NCI-H460 (cell line): ENCODE measurements around the gene GJD3. TPM values are rescaled to one million over a fixed set of nuclear protein-coding genes. Genes with fewer than 3 reads are reported as not detected.

Source experiments
- DNase-seq: peaks from one replicate; pipeline ENCODE4 v3.0.0-alpha.2; 2016; ENCODE audit warnings: low read depth; ENCODE audit errors: extremely low read depth
- total RNA-seq: library from RNA; depleted of rRNA; stranded (reverse); fragments of >200 nt; shearing (Covaris generic); gene quantifications from 2 replicates; pipeline ENCODE4 v1.2.3, GENCODE V29; 2014

GJD3 gene
- total RNA-seq, 1 experiment from 2014 or later, result not detected

DNA sequence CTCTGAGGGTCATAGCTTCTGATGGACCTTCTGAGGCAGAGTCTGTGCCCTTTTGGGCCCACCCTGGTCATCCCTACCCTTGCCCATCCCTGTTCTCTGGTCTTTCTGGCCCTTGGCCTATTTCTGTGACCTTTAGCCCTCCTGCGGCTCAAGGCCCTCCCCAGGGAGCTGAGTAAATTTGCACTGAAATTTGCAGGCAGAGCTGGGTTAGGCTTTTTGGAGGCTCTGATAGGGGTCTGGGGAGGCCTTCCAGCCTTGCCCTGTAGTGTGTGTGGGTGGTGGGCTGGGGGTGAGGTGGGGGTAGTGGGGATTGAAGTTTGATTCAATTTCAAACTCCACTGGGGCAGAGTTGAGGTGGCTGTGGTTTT, 37.7 kb downstream of the GJD3 start:
- no peak for DNase-seq

DNA sequence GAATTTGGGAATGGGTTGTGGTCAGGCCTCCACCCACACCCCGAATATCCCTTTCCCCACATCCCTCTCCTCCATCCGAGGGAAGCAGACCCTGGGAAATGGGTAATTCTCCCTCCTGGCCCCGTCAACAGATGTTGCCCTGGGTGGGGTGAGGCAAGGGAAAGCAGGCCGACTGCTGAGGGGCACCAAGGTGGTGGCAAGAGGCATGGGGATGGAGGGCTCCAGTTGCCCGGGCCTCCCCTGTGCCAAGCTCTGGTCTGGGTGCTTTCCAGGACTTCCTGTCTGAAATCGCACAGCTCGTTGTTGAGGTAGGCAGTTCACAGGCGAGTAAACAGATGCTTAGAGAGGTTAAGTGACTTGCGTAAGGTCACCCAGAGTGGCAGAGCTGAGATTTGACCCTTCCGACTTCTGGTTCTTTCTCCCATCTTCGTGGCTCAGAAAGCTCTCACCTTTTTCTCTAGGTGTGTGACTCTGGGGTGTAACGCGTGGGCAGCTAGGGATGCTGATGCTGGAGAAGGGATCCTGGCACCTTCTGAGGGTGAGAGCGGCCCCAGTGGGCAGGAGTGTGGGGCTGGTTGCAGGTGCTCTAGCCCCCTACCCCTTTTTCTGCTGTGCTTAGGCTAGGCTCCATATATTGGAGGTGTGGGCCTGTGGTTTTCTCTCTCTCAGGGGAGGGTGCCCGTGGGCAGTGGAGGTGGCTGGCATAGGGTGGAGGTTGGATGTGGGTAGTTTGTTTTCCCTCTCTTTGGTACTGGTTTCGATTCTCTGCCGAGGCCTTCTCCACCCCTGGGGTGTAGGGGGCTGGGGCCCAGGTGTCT, 38.3 kb downstream of the GJD3 start:
- no peak for DNase-seq

DNA sequence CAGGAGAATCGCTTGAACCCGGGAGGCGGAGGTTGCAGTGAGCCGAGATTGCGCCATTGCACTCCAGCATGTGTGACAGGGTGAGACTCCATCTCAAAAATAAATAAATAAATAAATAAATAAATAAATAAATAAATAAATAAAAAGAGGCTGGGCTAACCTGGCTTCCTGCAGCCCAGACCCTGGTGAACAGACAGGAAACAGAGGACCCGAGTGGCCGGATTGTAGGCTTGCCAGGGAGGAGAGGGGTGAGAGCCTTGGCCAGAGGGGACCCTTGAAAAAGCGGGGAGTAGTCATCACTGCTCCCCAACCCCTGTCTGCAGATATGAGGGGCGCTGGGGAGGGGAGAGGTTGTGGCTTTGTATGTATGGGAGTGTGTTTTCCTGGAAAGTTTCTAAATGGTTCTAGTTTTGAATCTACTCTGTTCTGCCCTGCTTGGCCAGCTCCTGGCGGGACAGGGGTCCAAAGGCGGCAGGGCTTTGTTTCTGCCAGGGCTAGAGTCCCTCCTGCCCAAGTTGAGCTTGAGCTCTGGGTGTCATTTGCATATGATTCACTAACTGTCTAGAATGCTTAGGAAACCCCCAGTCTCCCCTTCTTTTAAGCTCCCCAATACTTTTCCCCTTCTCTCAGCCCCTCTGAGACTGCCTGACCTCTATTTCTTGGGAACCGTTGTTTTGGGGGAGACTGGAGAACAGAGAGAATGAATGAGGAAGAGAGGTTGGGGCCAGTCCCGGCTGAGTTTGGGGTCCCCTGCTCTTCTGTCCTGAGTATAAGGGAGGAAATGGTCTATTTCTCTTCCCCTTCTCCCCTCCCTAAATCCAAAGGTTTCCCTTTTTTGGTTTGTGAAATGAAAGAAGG, 39.2 kb downstream of the GJD3 start:
- DNase-seq, result no peak

DNA sequence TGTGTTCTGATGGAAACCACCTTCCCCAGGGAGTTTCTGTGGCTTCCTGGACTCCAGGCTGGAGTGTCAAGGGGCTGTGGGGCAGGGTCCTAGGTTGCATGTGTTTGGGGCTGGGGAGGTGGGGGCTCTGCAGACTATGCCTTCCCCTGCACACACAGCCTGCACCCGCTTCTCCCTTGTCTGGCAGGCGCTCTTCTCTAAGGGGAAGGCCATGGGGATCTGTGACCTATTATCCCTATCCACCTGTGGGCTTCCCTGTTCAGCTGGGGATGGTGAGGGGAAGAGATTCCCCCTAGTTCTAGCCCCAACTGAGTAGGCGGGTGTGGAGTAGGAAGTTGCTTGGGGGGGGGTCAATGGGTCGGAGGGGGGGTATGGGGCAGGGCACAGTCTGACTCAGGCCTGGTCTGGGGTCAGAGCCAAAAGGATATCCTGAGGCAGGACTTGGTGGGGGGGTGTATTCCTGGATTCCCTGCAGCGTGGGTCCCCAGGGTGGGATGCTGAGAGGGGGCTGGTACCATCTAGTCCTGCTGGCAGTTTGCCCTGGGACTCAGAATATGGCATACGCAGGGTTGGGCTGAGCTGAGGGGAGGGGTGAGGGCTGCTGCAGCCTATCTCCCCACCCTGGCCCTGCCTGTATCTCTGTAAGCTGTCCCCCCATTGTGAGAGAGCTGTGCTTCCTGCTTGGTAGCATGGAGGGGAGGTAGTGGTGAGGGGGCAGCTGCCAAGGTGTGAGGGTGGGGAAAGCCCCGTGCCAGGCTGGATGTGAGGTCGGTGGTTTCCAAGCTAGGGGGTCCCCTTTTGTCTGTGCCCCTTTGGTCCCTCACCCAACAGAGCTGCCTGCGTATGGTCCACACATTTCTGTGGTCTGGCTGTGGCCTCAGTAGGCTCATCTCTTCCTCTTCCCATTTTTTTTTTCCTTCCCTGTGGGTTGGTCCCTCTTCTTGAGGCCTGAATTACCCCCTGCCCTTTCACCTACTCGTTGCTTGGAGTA, 40.9 kb downstream of the GJD3 start:
- no peak for DNase-seq

DNA sequence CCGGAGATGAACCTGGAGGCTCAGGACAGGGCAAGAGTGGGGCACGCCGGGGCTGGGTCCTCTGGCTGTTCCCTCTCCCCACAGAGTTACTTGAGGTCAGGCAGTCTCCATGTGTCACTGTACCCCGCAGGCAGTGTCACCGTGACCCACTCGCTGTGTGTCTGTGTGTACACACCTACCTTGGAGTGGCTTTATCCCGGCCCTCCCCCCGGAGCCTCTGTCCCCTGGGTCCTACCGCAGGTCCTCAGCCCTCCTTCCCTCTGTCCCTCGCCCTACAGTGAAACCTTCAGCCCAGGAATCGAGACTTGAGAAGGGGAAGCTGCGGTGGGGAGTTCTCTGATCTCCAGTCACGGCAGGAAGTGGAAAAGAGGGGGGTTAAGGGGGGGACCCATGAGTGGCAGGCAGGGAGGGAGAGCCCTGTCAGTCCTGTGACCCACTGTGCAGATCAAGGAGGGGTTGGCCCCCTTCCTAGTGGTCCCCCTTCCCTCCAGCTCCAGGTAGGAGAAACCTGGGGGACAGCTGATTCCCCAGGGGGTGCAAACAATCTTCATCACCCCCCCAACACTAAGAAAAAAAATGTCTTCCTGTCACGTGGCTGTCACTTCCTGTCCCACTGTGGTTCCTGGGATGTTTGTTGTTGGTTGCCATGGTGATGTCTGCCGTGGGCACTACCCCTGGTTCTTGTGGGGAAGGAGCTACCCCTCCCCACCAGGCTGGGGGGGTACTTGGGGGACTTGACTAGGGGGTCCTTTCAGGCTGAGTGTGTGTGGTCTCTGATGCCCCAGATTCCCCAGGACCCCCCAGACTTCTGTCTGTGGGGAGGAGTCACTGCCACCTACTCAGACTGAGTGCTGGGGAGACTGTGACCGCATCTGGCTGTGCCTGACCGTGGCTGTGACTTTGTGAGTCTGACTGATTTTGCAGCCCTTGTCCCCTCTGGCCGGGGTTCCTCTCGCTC, 41.9 kb downstream of the GJD3 start:
- no peak for DNase-seq

DNA sequence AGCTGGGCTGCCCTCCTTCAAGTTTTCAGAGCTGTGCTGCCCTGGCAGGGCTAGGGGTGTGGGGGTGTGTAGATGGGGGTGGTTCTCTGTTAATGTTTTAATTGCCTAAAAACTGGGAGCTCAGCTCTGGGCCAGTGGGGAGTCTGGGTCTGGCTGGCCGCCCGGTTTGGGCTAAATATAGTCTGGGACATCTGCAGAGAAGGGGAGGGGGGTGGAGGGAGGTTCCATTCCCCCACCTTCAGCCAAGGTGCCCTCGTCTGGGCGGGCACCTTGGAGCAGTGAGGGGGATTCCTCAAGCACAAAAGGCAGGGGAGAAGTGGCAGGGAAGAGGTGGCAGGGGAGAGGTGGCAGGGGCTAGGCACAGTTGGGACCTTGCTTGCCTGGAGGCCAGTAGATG, 42.6 kb downstream of the GJD3 start:
- DNase-seq, result no peak

DNA sequence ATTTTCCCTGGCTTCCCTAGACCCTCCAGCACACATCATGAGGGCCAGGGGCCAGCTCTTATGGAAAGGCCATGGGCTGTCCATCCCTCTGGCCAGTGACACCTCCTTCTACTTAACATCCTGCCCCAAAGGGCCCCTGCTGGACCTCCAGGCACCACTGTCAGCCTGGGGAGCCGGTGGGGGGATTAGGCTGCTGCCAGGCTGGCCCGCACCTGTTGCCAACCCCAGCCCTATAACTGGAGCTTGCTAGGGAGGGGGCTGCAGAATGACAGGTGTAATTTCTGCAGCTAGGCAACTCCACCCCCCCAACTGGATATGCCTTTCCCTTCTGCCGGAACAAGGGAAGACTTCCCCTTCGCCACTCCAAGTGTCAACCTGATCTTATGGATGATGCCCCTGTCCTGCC, 43.0 kb downstream of the GJD3 start:
- no peak for DNase-seq

DNA sequence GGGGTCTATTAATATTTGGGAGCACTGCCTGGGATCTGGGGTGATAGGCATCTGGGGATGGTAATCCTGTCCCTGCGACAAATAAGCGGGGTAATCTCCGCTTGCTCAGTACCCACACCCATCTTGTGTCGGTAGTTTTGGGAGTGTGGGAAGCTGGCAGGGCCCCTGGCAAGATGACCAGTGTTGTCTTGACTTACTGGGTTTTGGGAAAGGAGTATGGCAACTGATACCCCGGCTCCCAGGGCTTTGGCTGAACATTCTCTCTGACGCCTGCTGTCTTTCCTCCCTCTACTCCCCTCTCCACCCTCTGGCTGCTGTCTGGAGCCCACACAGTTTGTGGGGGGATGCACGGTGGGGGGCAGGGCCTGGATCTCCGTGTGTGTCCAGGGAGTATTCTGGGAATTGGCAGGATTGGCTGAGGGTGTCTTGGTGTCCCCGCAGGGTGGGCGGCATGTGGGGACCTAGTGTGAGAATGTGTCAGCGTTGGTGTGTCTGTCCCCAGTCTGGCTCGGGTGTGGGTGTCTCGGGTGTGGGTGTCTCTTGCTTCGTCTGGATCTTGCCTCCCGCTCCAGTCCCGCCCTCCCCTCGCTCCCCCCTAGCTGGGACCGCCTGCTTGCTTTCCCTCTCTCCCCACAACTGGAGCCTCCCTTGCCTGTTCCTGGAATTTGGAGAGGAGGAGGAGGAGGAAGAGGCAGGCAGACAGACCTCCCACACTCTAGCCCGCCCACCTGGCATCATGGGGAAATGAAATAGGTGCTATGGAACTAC, 43.6 kb downstream of the GJD3 start:
- DNase-seq, result no peak

DNA sequence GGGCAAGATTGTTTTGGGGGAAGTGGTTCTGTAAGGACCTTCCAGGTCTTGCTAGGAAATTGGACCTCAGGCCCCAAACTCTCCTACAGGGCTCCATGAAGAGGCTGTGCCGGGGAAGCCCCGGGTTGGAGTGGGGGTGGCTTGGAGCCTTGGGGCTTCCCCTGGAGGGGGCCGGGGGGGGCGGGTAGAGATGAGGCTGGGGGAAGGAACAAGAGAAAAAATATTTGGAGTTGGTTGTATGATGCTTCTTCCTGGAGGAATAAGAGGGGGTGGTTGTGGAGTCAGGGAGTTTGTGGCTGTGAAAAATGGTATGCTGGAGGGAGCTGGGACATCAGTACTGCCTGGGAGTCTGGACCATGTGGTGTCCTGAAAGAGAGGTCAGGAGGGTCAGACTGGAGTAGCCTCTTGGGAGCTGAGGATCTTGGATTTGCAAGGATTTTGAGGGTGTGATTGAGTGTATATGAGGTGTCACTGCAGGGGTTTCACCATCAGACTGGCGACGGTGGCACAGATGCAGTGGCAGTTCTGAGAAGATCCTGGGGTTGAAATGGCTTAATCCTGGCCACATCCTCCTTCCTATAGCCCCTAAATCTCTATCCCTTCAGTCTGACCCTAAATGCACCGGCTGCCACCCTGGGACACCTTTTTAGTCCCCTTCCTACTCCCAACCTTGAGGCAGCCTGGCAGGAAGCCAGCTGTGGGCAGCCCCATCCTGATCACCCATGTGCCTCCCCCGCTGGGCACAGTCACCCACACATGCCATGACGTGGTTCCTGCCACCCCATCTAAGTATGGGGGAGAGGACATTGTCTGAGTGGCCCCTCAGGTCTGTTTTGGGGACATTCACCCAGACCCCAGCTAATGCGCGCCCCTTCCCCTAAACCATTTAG, 44.6 kb downstream of the GJD3 start:
- no peak for DNase-seq

DNA sequence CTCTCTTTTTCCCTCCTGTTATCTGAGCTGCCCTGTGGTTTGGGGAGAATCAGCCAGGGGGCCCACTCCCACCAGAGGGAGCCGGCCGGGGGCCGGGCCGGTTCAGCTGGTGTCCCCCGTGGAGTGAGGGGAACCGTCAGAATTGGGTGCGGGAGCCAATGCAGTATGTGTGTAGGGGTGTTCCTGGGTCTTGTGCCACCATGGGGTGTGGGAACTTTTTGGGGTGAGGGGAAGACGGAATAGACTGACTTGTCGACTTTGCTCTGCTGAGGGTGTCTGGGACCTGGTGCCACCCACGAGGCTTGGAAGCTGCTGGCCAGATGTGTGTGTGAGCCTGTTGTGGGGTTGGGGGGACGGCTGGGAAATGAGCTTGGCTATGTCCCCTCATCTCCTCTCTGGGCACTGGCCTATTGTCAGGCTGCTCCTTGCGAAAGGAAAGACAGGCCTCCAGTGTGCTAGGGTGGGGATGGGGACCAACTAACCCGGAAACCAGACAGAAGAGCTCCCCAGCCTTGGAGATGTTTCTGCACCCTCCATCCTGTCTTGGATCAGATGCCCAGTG, 45.6 kb downstream of the GJD3 start:
- DNase-seq, result no peak

DNA sequence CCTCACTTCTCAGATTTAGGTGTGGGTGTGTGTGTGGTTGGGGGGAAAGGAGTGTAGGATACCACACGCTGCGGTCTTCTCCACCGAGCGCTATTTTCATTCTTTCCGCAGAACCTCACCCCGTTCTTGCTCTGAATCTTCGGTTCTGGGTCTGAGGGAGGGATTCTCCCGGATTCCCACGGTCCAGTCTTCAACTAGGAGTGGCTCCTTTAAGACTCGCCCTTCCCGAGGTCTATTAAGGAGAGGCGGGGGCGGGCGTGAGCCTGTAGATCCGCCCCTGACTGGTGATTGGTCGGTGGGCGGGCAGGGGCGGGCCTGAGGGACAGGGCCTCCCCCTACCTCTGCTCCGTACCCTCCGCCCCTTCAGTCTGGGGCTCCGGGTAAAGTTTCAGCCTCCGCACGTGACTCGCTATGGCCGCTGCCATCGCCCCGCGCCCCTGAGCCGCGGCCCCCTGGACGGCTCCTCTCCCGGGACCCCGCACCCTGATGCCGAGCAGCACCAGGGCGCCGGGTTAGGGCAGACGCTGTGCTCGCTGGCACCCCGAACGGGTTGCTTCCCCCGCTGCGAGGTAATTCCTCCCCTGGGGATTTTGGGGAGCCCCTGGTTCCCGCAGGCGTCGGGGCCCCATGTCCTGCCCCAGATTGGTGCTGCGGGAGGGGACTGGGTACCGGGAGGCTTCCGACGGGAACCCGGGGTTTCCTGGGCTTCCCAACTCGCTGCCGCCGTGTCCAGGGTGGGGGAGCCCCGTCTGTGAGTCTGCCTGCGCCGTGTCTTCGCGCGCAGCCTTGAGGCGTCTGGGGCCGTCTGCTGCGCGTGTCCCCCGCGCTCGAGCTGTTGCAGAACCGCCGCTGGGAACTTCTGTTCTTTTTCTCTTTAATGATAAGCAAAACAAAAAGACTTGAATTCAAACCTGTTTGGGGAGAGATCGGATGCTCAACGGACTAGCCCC, 46.4 kb downstream of the GJD3 start:
- DNase-seq, result peak; percentile 94

DNA sequence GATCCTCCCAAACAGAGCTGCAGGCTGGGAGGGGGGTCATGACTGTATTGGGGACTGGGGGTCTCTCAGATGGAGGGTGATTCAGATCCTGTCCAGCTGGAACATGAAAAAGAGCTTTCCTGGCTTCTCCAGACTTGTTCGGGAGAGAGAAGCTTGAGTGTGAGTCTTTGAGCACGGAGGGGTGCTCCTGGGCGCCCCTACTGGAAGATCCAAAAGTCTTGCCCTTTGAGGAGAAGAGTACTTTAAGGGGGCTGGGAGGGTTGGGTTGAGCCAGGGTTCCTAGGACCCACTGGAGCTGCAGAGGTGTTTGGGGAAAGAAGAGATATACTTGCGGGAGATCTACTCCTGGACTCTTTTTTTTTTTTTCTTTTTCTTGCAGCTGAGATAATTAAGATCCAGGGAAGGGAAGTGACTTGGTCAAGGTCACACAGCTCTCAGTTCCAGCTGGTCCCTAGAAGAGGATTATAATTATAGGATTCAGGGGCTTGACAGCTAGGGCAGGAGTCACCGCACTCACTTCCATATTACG, 47.1 kb downstream of the GJD3 start:
- peak; percentile 68 for DNase-seq

DNA sequence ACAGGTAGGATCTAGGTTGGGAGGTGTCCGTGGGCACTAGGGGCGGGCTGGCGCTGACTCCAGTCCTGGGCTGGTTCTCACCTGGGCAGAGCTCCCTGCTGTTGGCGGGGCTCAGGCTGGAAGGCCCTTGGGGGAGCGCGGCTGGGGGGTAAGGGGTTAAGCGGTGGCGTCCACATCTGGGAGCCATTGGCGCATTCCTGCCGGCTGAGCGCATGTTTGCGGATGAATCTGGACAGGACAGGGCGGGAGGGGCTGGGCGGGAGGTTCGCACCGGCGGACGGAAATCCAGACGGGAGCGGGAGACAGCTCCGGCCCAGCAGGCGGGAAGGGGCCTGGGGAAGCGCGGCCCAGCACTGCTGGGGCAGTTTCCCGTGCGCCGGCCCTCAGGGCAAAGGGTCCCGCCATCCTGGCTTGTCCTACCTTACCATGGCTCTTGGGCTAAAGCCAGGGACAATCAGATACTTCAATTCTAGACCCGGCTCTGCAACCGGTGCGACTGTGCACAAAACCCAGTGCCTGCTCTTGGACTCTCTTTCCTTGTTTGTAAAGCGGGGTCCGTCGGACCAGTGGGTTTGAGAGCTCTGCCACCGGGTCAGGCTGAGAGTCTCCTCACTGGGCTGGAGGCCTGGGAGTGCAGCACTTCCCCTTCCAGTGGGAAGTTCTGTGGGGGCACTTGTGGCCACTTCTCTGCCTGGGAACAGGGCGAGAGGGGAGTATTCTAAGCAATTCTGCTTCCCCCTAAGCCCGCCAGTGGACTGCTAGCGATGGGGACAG, 47.8 kb downstream of the GJD3 start:
- peak; percentile 57 for DNase-seq

DNA sequence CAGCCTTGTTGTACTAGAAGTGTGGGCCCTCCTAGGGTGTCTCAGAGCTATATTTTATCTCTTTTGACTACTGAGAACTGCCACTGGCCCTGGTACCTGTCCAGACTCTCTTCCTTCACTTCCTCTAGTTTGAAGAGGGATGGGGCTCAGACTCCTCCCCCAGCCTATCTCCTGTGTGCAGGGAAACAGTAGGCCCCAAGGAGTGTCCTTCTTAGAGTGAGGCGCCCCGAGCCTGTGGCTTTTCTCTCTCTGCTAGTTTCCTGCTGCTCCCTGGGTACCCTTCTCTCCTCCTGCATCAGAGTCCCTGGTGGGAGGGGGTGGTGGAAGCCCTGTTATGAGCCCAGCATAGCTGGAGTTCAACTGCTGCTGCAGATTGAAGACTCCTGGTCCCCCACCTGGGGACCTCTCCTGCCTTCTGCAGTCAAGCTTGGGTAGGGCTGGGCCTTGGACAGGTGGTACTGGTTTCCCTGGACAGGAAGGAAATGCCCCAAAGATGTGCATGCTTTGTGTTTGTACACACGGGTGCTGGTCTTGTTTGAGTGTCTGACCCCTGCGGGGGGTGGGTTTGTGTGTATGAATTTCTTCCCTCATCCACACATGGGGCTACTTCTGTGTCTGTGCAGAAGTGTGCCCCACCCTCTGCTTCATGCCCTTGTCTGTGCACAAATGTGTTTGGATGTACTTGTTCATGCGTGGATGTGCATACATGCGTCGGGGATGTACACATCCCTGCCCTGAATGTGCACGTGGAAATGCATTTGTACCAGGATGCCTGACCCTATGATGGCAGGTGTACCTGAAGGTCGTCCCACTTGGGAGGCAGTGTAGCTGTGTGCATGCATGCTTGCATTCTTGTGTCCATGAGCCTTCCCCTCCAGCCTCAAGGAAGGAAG, 48.6 kb downstream of the GJD3 start:
- DNase-seq, result no peak
